ENCODE results near the gene TBC1D22A. TPM values are rescaled to one million over a fixed set of nuclear protein-coding genes. Genes with fewer than 3 reads are reported as not detected.

TBC1D22A gene
- total RNA-seq, 1 donor from 2014 or later, result 24.2 TPM

GRCh38 chr22:47095395-47096122 is 333.1 kb downstream of the TBC1D22A start:
- Histone ChIP-seq H3K9me3 (ENCODE audit: insufficient read depth, low read depth, low read length) (peaks cover 4% of the 10 kb centered on the region), H3K9ac (ENCODE audit: low read length) (no peak overlapping the region), H4K20me1 (ENCODE audit: insufficient read depth, low read length) (peaks cover 6% of the 10 kb centered on the region), H2AFZ (ENCODE audit: low read depth, low read length) (no peak overlapping the region), H3K27ac (ENCODE audit: low read depth, low read length) (no peak overlapping the region), H3K79me2 (ENCODE audit: insufficient read depth, low read length) (peaks cover 4% of the 10 kb centered on the region), H3K4me3 (ENCODE audit: insufficient read depth, low read depth, low read length) (no peak overlapping the region), H3K4me1 (ENCODE audit: insufficient read depth, low read length) (peaks cover 27% of the 10 kb centered on the region), H3K4me2 (ENCODE audit: low read length) (no peak overlapping the region), H3K36me3 (ENCODE audit: insufficient read depth, low read length) (no peaks in the 10 kb centered on the region), H3K27me3 (ENCODE audit: insufficient read depth, low read length) (no peaks in the 10 kb centered on the region)
- no peak overlapping the region for H3K4me3 Mint-ChIP-seq (ENCODE audit: unreplicated experiment)
- H3K9me3 Mint-ChIP-seq (ENCODE audit: unreplicated experiment), result peaks cover 19% of the 10 kb centered on the region
- FAIRE-seq (no peak), DNase-seq (ENCODE audit: low read depth) (peak; percentile 53)
- no peaks in the 10 kb centered on the region for H3K27me3 Mint-ChIP-seq (ENCODE audit: low read depth, unreplicated experiment)
- TF ChIP-seq EZH2 (IDR thresholded peaks at IDR 0.05; ENCODE audit: insufficient read depth, low read length), result no peak
- H3K27ac Mint-ChIP-seq (ENCODE audit: unreplicated experiment), result no peak overlapping the region
- H3K4me1 Mint-ChIP-seq (ENCODE audit: low read depth, unreplicated experiment), result peaks cover 31% of the 10 kb centered on the region
- peaks cover 11% of the 10 kb centered on the region for H3K36me3 Mint-ChIP-seq (ENCODE audit: low read depth, unreplicated experiment)

- H3K4me3 ChIP-seq (ENCODE audit: insufficient read depth, low read depth, low read length), result no peak overlapping the region
- DNase-seq (ENCODE audit: low read depth) (no peak), FAIRE-seq (no peak)
- H3K4me1 Mint-ChIP-seq (ENCODE audit: low read depth, unreplicated experiment), result peaks cover 12% of the 10 kb centered on the region
- H3K36me3 ChIP-seq (ENCODE audit: insufficient read depth, low read length), result no peaks in the 10 kb centered on the region
- peaks cover 11% of the 10 kb centered on the region for H3K4me1 ChIP-seq (ENCODE audit: insufficient read depth, low read length)
- no peaks in the 10 kb centered on the region for H3K79me2 ChIP-seq (ENCODE audit: insufficient read depth, low read length)
- H3K36me3 Mint-ChIP-seq (ENCODE audit: low read depth, unreplicated experiment), result peaks cover 10% of the 10 kb centered on the region
- H3K9me3 ChIP-seq (ENCODE audit: insufficient read depth, low read depth, low read length), result peaks cover 4% of the 10 kb centered on the region
- H4K20me1 ChIP-seq (ENCODE audit: insufficient read depth, low read length), result peaks cover 3% of the 10 kb centered on the region
- H3K27me3 Mint-ChIP-seq (ENCODE audit: low read depth, unreplicated experiment), result no peaks in the 10 kb centered on the region
- no peak for TF ChIP-seq EZH2 (IDR thresholded peaks at IDR 0.05; ENCODE audit: insufficient read depth, low read length)
- H3K4me3 Mint-ChIP-seq (ENCODE audit: unreplicated experiment), result no peak overlapping the region
- H2AFZ ChIP-seq (ENCODE audit: low read depth, low read length), result no peak overlapping the region
- H3K27ac Mint-ChIP-seq (ENCODE audit: unreplicated experiment), result no peak overlapping the region
- no peaks in the 10 kb centered on the region for H3K27me3 ChIP-seq (ENCODE audit: insufficient read depth, low read length)
- H3K9ac ChIP-seq (ENCODE audit: low read length), result no peak overlapping the region
- peaks cover 14% of the 10 kb centered on the region for H3K9me3 Mint-ChIP-seq (ENCODE audit: unreplicated experiment)
- H3K27ac ChIP-seq (ENCODE audit: low read depth, low read length), result no peak overlapping the region
- H3K4me2 ChIP-seq (ENCODE audit: low read length), result no peak overlapping the region
Measured at GRCh38 chr22:47098121-47098520, 335.7 kb downstream of the TBC1D22A start.

- FAIRE-seq (no peak), DNase-seq (ENCODE audit: low read depth) (no peak)
- H3K4me1 Mint-ChIP-seq (ENCODE audit: low read depth, unreplicated experiment), result peaks cover 9% of the 10 kb centered on the region
- Histone ChIP-seq H3K9me3 (ENCODE audit: insufficient read depth, low read depth, low read length) (peaks cover 3% of the 10 kb centered on the region), H3K79me2 (ENCODE audit: insufficient read depth, low read length) (no peaks in the 10 kb centered on the region), H3K27ac (ENCODE audit: low read depth, low read length) (no peak overlapping the region), H3K36me3 (ENCODE audit: insufficient read depth, low read length) (no peaks in the 10 kb centered on the region), H3K4me3 (ENCODE audit: insufficient read depth, low read depth, low read length) (no peak overlapping the region), H4K20me1 (ENCODE audit: insufficient read depth, low read length) (peaks cover 6% of the 10 kb centered on the region), H3K4me2 (ENCODE audit: low read length) (no peak overlapping the region), H3K27me3 (ENCODE audit: insufficient read depth, low read length) (no peaks in the 10 kb centered on the region), H2AFZ (ENCODE audit: low read depth, low read length) (no peak overlapping the region), H3K4me1 (ENCODE audit: insufficient read depth, low read length) (peaks cover 9% of the 10 kb centered on the region), H3K9ac (ENCODE audit: low read length) (no peak overlapping the region)
- peaks cover 10% of the 10 kb centered on the region for H3K36me3 Mint-ChIP-seq (ENCODE audit: low read depth, unreplicated experiment)
- H3K4me3 Mint-ChIP-seq (ENCODE audit: unreplicated experiment), result no peak overlapping the region
- H3K27me3 Mint-ChIP-seq (ENCODE audit: low read depth, unreplicated experiment), result no peaks in the 10 kb centered on the region
- peaks cover 14% of the 10 kb centered on the region for H3K9me3 Mint-ChIP-seq (ENCODE audit: unreplicated experiment)
- H3K27ac Mint-ChIP-seq (ENCODE audit: unreplicated experiment), result no peak overlapping the region
- TF ChIP-seq CTCF (IDR thresholded peaks at IDR 0.05; ENCODE audit: insufficient read depth, low read depth, low read length), result no peak
- no peak for TF ChIP-seq EZH2 (IDR thresholded peaks at IDR 0.05; ENCODE audit: insufficient read depth, low read length)
Measured at GRCh38 chr22:47098554-47098953, 336.1 kb downstream of the TBC1D22A start.

All from astrocyte (in vitro differentiated cells and primary cell).